GM23338 (cell line): ENCODE data around the gene BUB1.

ENCODE experiments used
- CREB1 ChIP-seq: fragments of 250-450 bp; sonication (Bioruptor Pico); IDR thresholded peaks from 2 replicates; pipeline ENCODE4 v1.5.0; 2020; ENCODE audit warnings: low read depth, mild to moderate bottlenecking, moderate library complexity
- EZH2 ChIP-seq: fragments of 200-600 bp; sonication (generic); IDR thresholded peaks from one replicate; pipeline ENCODE4 v1.8.0; 2017; ENCODE audit warnings: antibody characterized with exemption, mild to moderate bottlenecking, low read depth; ENCODE audit not compliant: unreplicated experiment
- EZH2phosphoT487 ChIP-seq: fragments of 200-600 bp; sonication (generic); IDR thresholded peaks from one replicate; pipeline ENCODE4 v1.8.1; 2018; ENCODE audit warnings: antibody characterized with exemption; ENCODE audit not compliant: unreplicated experiment
- JUNB ChIP-seq: IDR thresholded peaks from one replicate; pipeline ENCODE4 v1.6.1; 2016; ENCODE audit warnings: antibody characterized with exemption; ENCODE audit not compliant: unreplicated experiment
- NANOG ChIP-seq: IDR thresholded peaks from 2 replicates; pipeline ENCODE4 v1.6.1; 2016; ENCODE audit warnings: antibody characterized with exemption, borderline replicate concordance
- POLR2AphosphoS5 ChIP-seq: IDR thresholded peaks from 2 replicates; pipeline ENCODE4 v1.6.1; 2016; ENCODE audit warnings: antibody characterized with exemption, low read depth
- STAT1 ChIP-seq: IDR thresholded peaks from one replicate; pipeline ENCODE4 v1.6.1; 2016; ENCODE audit warnings: antibody characterized with exemption; ENCODE audit not compliant: unreplicated experiment
- ZNF114 ChIP-seq: fragments of 250-450 bp; sonication (Bioruptor Pico); IDR thresholded peaks from 2 replicates; pipeline ENCODE4 v1.5.0; 2020; ENCODE audit warnings: mild to moderate bottlenecking, moderate library complexity
- ZNF331 ChIP-seq: fragments of 250-450 bp; sonication (Bioruptor Pico); IDR thresholded peaks from 2 replicates; pipeline ENCODE4 v1.5.0; 2020; ENCODE audit warnings: low read depth, mild to moderate bottlenecking, moderate library complexity
- TF ChIP-seq, protein P1 (sequence below): IDR thresholded peaks from one replicate; pipeline ENCODE4 v1.6.1; 2018; ENCODE audit warnings: antibody characterized with exemption; ENCODE audit not compliant: unreplicated experiment
- TF ChIP-seq, protein P2 (sequence below), 2 experiments: fragments of 200-600 bp in 1 of 2; sonication (generic) in 1 of 2; conservative IDR thresholded peaks; 2 replicates each; pipeline versions ENCODE4 v1.5.1 to v1.6.1; 2016 to 2017; ENCODE audit warnings: antibody characterized with exemption in 2 of 2, low read depth in 2 of 2, mild to moderate bottlenecking in 2 of 2, moderate library complexity in 1 of 2
- TF ChIP-seq, protein P3 (sequence below): IDR thresholded peaks from 2 replicates; pipeline ENCODE4 v1.6.1; 2016; ENCODE audit warnings: antibody characterized with exemption
- TF ChIP-seq, protein P4 (sequence below): fragments of 250-450 bp; sonication (Bioruptor Pico); IDR thresholded peaks from 2 replicates; pipeline ENCODE4 v1.5.0; 2020; ENCODE audit warnings: mild to moderate bottlenecking, moderate library complexity

DNA sequence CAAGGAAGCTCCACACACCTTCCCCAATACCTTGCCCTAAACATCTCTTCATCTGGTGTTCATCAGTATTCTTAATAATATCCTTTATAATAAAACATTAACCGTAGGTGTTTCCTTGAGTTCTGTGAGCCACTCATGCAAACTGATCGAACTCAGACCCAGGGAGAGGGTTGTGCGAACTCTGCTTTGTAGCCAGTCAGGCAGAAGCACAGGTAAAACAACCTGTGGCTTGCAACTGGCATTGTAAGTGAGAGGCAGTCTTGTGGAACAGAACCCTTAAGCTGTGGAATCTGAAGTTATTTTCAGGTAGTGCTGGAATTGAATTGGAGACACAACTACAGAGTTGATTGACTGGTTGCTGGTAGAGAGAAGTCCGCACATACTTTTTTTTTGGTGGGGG, 4.7 kb downstream of the BUB1 start:
- TF ChIP-seq, protein P1, sequence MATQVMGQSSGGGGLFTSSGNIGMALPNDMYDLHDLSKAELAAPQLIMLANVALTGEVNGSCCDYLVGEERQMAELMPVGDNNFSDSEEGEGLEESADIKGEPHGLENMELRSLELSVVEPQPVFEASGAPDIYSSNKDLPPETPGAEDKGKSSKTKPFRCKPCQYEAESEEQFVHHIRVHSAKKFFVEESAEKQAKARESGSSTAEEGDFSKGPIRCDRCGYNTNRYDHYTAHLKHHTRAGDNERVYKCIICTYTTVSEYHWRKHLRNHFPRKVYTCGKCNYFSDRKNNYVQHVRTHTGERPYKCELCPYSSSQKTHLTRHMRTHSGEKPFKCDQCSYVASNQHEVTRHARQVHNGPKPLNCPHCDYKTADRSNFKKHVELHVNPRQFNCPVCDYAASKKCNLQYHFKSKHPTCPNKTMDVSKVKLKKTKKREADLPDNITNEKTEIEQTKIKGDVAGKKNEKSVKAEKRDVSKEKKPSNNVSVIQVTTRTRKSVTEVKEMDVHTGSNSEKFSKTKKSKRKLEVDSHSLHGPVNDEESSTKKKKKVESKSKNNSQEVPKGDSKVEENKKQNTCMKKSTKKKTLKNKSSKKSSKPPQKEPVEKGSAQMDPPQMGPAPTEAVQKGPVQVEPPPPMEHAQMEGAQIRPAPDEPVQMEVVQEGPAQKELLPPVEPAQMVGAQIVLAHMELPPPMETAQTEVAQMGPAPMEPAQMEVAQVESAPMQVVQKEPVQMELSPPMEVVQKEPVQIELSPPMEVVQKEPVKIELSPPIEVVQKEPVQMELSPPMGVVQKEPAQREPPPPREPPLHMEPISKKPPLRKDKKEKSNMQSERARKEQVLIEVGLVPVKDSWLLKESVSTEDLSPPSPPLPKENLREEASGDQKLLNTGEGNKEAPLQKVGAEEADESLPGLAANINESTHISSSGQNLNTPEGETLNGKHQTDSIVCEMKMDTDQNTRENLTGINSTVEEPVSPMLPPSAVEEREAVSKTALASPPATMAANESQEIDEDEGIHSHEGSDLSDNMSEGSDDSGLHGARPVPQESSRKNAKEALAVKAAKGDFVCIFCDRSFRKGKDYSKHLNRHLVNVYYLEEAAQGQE: no peak
- TF ChIP-seq, protein P2, sequence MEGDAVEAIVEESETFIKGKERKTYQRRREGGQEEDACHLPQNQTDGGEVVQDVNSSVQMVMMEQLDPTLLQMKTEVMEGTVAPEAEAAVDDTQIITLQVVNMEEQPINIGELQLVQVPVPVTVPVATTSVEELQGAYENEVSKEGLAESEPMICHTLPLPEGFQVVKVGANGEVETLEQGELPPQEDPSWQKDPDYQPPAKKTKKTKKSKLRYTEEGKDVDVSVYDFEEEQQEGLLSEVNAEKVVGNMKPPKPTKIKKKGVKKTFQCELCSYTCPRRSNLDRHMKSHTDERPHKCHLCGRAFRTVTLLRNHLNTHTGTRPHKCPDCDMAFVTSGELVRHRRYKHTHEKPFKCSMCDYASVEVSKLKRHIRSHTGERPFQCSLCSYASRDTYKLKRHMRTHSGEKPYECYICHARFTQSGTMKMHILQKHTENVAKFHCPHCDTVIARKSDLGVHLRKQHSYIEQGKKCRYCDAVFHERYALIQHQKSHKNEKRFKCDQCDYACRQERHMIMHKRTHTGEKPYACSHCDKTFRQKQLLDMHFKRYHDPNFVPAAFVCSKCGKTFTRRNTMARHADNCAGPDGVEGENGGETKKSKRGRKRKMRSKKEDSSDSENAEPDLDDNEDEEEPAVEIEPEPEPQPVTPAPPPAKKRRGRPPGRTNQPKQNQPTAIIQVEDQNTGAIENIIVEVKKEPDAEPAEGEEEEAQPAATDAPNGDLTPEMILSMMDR (conservative IDR thresholded peaks at IDR 0.05; ENCODE audit: low read depth in 2 of 2): no peak
- TF ChIP-seq CREB1 (CRISPR knock-in tag) (no peak), EZH2 (no peak), JUNB (no peak), POLR2AphosphoS5 (no peak), EZH2phosphoT487 (no peak), NANOG (no peak), ZNF114 (CRISPR knock-in tag) (no peak), ZNF331 (CRISPR knock-in tag) (no peak), STAT1 (no peak)
- TF ChIP-seq, protein P3, sequence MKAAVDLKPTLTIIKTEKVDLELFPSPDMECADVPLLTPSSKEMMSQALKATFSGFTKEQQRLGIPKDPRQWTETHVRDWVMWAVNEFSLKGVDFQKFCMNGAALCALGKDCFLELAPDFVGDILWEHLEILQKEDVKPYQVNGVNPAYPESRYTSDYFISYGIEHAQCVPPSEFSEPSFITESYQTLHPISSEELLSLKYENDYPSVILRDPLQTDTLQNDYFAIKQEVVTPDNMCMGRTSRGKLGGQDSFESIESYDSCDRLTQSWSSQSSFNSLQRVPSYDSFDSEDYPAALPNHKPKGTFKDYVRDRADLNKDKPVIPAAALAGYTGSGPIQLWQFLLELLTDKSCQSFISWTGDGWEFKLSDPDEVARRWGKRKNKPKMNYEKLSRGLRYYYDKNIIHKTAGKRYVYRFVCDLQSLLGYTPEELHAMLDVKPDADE: no peak
- TF ChIP-seq, protein P4, sequence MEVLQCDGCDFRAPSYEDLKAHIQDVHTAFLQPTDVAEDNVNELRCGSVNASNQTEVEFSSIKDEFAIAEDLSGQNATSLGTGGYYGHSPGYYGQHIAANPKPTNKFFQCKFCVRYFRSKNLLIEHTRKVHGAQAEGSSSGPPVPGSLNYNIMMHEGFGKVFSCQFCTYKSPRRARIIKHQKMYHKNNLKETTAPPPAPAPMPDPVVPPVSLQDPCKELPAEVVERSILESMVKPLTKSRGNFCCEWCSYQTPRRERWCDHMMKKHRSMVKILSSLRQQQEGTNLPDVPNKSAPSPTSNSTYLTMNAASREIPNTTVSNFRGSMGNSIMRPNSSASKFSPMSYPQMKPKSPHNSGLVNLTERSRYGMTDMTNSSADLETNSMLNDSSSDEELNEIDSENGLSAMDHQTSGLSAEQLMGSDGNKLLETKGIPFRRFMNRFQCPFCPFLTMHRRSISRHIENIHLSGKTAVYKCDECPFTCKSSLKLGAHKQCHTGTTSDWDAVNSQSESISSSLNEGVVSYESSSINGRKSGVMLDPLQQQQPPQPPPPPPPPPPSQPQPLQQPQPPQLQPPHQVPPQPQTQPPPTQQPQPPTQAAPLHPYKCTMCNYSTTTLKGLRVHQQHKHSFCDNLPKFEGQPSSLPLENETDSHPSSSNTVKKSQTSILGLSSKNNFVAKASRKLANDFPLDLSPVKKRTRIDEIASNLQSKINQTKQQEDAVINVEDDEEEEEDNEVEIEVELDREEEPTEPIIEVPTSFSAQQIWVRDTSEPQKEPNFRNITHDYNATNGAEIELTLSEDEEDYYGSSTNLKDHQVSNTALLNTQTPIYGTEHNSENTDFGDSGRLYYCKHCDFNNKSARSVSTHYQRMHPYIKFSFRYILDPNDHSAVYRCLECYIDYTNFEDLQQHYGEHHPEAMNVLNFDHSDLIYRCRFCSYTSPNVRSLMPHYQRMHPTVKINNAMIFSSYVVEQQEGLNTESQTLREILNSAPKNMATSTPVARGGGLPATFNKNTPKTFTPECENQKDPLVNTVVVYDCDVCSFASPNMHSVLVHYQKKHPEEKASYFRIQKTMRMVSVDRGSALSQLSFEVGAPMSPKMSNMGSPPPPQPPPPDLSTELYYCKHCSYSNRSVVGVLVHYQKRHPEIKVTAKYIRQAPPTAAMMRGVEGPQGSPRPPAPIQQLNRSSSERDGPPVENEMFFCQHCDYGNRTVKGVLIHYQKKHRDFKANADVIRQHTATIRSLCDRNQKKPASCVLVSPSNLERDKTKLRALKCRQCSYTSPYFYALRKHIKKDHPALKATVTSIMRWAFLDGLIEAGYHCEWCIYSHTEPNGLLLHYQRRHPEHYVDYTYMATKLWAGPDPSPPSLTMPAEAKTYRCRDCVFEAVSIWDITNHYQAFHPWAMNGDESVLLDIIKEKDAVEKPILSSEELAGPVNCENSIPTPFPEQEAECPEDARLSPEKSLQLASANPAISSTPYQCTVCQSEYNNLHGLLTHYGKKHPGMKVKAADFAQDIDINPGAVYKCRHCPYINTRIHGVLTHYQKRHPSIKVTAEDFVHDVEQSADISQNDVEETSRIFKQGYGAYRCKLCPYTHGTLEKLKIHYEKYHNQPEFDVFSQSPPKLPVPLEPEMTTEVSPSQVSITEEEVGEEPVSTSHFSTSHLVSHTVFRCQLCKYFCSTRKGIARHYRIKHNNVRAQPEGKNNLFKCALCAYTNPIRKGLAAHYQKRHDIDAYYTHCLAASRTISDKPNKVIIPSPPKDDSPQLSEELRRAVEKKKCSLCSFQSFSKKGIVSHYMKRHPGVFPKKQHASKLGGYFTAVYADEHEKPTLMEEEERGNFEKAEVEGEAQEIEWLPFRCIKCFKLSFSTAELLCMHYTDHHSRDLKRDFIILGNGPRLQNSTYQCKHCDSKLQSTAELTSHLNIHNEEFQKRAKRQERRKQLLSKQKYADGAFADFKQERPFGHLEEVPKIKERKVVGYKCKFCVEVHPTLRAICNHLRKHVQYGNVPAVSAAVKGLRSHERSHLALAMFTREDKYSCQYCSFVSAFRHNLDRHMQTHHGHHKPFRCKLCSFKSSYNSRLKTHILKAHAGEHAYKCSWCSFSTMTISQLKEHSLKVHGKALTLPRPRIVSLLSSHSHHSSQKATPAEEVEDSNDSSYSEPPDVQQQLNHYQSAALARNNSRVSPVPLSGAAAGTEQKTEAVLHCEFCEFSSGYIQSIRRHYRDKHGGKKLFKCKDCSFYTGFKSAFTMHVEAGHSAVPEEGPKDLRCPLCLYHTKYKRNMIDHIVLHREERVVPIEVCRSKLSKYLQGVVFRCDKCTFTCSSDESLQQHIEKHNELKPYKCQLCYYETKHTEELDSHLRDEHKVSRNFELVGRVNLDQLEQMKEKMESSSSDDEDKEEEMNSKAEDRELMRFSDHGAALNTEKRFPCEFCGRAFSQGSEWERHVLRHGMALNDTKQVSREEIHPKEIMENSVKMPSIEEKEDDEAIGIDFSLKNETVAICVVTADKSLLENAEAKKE (CRISPR knock-in tag): no peak
